Measurements from ENCODE around the gene DDX10. TPM values are rescaled to one million over a fixed set of nuclear protein-coding genes. Genes with fewer than 3 reads are reported as not detected.

The DDX10 gene
- polyA plus RNA-seq, 1 donor (not counting 4 experiments of a cell fraction or from before 2014, with no cell fraction given) = 32.3 TPM

- Histone ChIP-seq H3K27me3 (ENCODE audit: control insufficient read depth, extremely low read depth, insufficient read depth, low read length) (no peaks in the 10 kb centered on the region), H3K4me3 (ENCODE audit: control insufficient read depth in 2 of 3, extremely low read depth in 1 of 3, insufficient read depth in 2 of 3, low read depth in 1 of 3, low read length in 3 of 3) (no peak overlapping the region), H3K27ac (ENCODE audit: control insufficient read depth, insufficient read depth, low read length) (no peak overlapping the region), H4K20me1 (ENCODE audit: control insufficient read depth, extremely low read depth, insufficient read depth, low read length) (no peaks in the 10 kb centered on the region), H2AFZ (ENCODE audit: control insufficient read depth, low read length) (no peak overlapping the region), H3K79me2 (ENCODE audit: control insufficient read depth, insufficient read depth, low read length) (peaks cover 5% of the 10 kb centered on the region), H3K9me3 (ENCODE audit: control insufficient read depth, low read depth, low read length) (no peaks in the 10 kb centered on the region), H3K9me1 (ENCODE audit: control insufficient read depth, extremely low read depth, insufficient read depth, low read length) (no peaks in the 10 kb centered on the region), H3K4me1 (ENCODE audit: control insufficient read depth, extremely low read depth, insufficient read depth, low read length) (no peaks in the 10 kb centered on the region), H3K36me3 (ENCODE audit: control insufficient read depth in 2 of 2, extremely low read depth in 1 of 2, insufficient read depth in 2 of 2, low read length in 2 of 2) (no peaks in the 10 kb centered on the region), H3K4me2 (ENCODE audit: control insufficient read depth, extremely low read depth, insufficient read depth, low read depth, low read length) (no peak overlapping the region), H3K9ac (ENCODE audit: control insufficient read depth, extremely low read depth, insufficient read depth, low read length) (no peak overlapping the region)
- FAIRE-seq (no peak), DNase-seq (ENCODE audit: low read depth, low spot score) (no peak)
- dilution Hi-C loops (cut with MboI; ENCODE audit: extremely low pct_ligation_motif_present, low sequenced_read_pairs) = no loop called here
- TF ChIP-seq CTCF (optimal IDR thresholded peaks at IDR 0.05 in 1 of 3, IDR thresholded peaks at IDR 0.05 in 1 of 3, conservative IDR thresholded peaks at IDR 0.05 in 1 of 3; ENCODE audit: extremely low read depth in 1 of 3, insufficient read depth in 2 of 3, low read length in 3 of 3) (no peak), EZH2 (IDR thresholded peaks at IDR 0.05; ENCODE audit: low read length) (no peak)
These were observed 139.6 kb downstream of the DDX10 start for GRCh38 chr11:108804511-108804910.

- H3K27ac ChIP-seq (ENCODE audit: control insufficient read depth, insufficient read depth, low read length) = no peak overlapping the region
- FAIRE-seq = peak; percentile 39
- no peak overlapping the region for H3K4me3 ChIP-seq (ENCODE audit: control insufficient read depth in 2 of 3, extremely low read depth in 1 of 3, insufficient read depth in 2 of 3, low read depth in 1 of 3, low read length in 3 of 3)
- no peak for DNase-seq (ENCODE audit: low read depth, low spot score)
- no peaks in the 10 kb centered on the region for H3K9me1 ChIP-seq (ENCODE audit: control insufficient read depth, extremely low read depth, insufficient read depth, low read length)
- H2AFZ ChIP-seq (ENCODE audit: control insufficient read depth, low read length) = no peak overlapping the region
- H3K36me3 ChIP-seq (ENCODE audit: control insufficient read depth in 2 of 2, extremely low read depth in 1 of 2, insufficient read depth in 2 of 2, low read length in 2 of 2) = no peaks in the 10 kb centered on the region
- no peak overlapping the region for H3K4me2 ChIP-seq (ENCODE audit: control insufficient read depth, extremely low read depth, insufficient read depth, low read depth, low read length)
- no peaks in the 10 kb centered on the region for H4K20me1 ChIP-seq (ENCODE audit: control insufficient read depth, extremely low read depth, insufficient read depth, low read length)
- H3K9me3 ChIP-seq (ENCODE audit: control insufficient read depth, low read depth, low read length) = no peaks in the 10 kb centered on the region
- TF ChIP-seq EZH2 (IDR thresholded peaks at IDR 0.05; ENCODE audit: low read length) (no peak), CTCF (optimal IDR thresholded peaks at IDR 0.05 in 1 of 3, IDR thresholded peaks at IDR 0.05 in 1 of 3, conservative IDR thresholded peaks at IDR 0.05 in 1 of 3; ENCODE audit: extremely low read depth in 1 of 3, insufficient read depth in 2 of 3, low read length in 3 of 3) (no peak)
- dilution Hi-C loops (cut with MboI; ENCODE audit: extremely low pct_ligation_motif_present, low sequenced_read_pairs) = no loop called here
- H3K79me2 ChIP-seq (ENCODE audit: control insufficient read depth, insufficient read depth, low read length) = peaks cover 1% of the 10 kb centered on the region
- H3K4me1 ChIP-seq (ENCODE audit: control insufficient read depth, extremely low read depth, insufficient read depth, low read length) = no peaks in the 10 kb centered on the region
- H3K27me3 ChIP-seq (ENCODE audit: control insufficient read depth, extremely low read depth, insufficient read depth, low read length) = no peaks in the 10 kb centered on the region
- H3K9ac ChIP-seq (ENCODE audit: control insufficient read depth, extremely low read depth, insufficient read depth, low read length) = no peak overlapping the region
These were observed 140.2 kb downstream of the DDX10 start for GRCh38 chr11:108805030-108805429.
